HG03045 (cell line): ENCODE data around the gene LEPROT.
"Not testable (repeated sequence)": the region's sequence is repeated elsewhere in the genome, so short reads cannot be mapped to it uniquely, and the experiment has no call there.

ENCODE experiments used
- ATAC-seq: cut with Tn5 transposase; IDR thresholded peaks from one replicate; pipeline ENCODE4 v1.9.1; 2021; ENCODE audit warnings: mild to moderate bottlenecking, moderate library complexity; ENCODE audit not compliant: unreplicated experiment

The LEPROT gene

GRCh38 chr1:65435987-65436386, 15.5 kb downstream of the LEPROT start:
- ATAC-seq: no peak

GRCh38 chr1:65437616-65438015, 17.1 kb downstream of the LEPROT start:
- no peak for ATAC-seq

- no peak for ATAC-seq
These were observed 19.9 kb downstream of the LEPROT start for GRCh38 chr1:65440322-65440900.

- ATAC-seq: no peak
These were observed 20.4 kb downstream of the LEPROT start for GRCh38 chr1:65440915-65441314.

- no peak for ATAC-seq
These were observed 21.0 kb downstream of the LEPROT start for GRCh38 chr1:65441464-65441863.

- ATAC-seq: no peak
These were observed 22.0 kb downstream of the LEPROT start for GRCh38 chr1:65442442-65442841.

GRCh38 chr1:65443647-65444046, 23.2 kb downstream of the LEPROT start:
- no peak for ATAC-seq

GRCh38 chr1:65444128-65444640, 23.7 kb downstream of the LEPROT start:
- ATAC-seq: no peak

- ATAC-seq: no peak
These were observed 25.4 kb downstream of the LEPROT start for GRCh38 chr1:65445837-65446236.

GRCh38 chr1:65449214-65449823, 28.9 kb downstream of the LEPROT start:
- no peak for ATAC-seq

GRCh38 chr1:65455678-65456077, 35.2 kb downstream of the LEPROT start:
- ATAC-seq: not testable (repeated sequence)

GRCh38 chr1:65456481-65456880, 36.0 kb downstream of the LEPROT start:
- no peak for ATAC-seq

GRCh38 chr1:65457868-65458267, 37.4 kb downstream of the LEPROT start:
- no peak for ATAC-seq

- no peak for ATAC-seq
These were observed 38.4 kb downstream of the LEPROT start for GRCh38 chr1:65458730-65459396.

- no peak for ATAC-seq
These were observed 38.9 kb downstream of the LEPROT start for GRCh38 chr1:65459397-65459768.

- not testable (repeated sequence) for ATAC-seq
These were observed 45.4 kb downstream of the LEPROT start for GRCh38 chr1:65465837-65466236.

- ATAC-seq: no peak
These were observed 47.1 kb downstream of the LEPROT start for GRCh38 chr1:65467536-65467935.

GRCh38 chr1:65469126-65469888, 48.8 kb downstream of the LEPROT start:
- no peak for ATAC-seq

GRCh38 chr1:65469889-65470340, 49.4 kb downstream of the LEPROT start:
- ATAC-seq: no peak

GRCh38 chr1:65470766-65471165, 50.3 kb downstream of the LEPROT start:
- ATAC-seq: no peak

GRCh38 chr1:65471213-65471833, 50.9 kb downstream of the LEPROT start:
- no peak for ATAC-seq
